ENCODE measurements around the gene FBXO40. TPM values are rescaled to one million over a fixed set of nuclear protein-coding genes. Genes with fewer than 3 reads are reported as not detected.

The FBXO40 gene
- total RNA-seq, 1 donor from 2014 or later = under 0.01 TPM

Small RNA genes lying within 50 kb of the gene (small RNA-seq; reads per million reads assigned to genes)
- gene RNU4-62P (ENCODE audit: low replicate concordance) = not detected

Other genes with a start within 250 kb of the FBXO40 start
- 2.0 TPM for gene POLQ, start 47.4 kb upstream of the FBXO40 start, total RNA-seq
- gene ARGFX, start 25.4 kb upstream of the FBXO40 start, total RNA-seq = not detected
- gene HCLS1, start 67.5 kb downstream of the FBXO40 start, total RNA-seq = 0.74 TPM
- gene GOLGB1, start 156.4 kb downstream of the FBXO40 start, total RNA-seq = 34.9 TPM
- 17.0 TPM for gene IQCB1, start 241.7 kb downstream of the FBXO40 start, total RNA-seq
- 2.2 TPM for gene EAF2, start 241.8 kb downstream of the FBXO40 start, total RNA-seq